Activated B cell treated with CpG ODN at 0.5 μM for 24 hours (primary cell): ENCODE measurements around the gene STRBP. TPM values are rescaled to one million over a fixed set of nuclear protein-coding genes. Genes with fewer than 3 reads are reported as not detected.

ENCODE experiments used
- ATAC-seq: fragments of 200-7000 bp; cut with Tn5 transposase; one replicate; pipeline ENCODE4 v1.10.0; 2021; ENCODE audit warnings: low read depth, mild to moderate bottlenecking, moderate library complexity
- CTCF ChIA-PET: fragments of 350-600 bp; sonication (Branson Sonifier 250); formaldehyde crosslinking; loops from one replicate; lab custom pipeline; 2021; ENCODE audit warnings: antibody characterized with exemption; lab: Charles Lee
- POLR2A ChIA-PET: fragments of 350-600 bp; sonication (Branson Sonifier 250); formaldehyde crosslinking; loops from one replicate; lab custom pipeline; 2021; ENCODE audit warnings: antibody characterized with exemption; lab: Charles Lee
- DNase-seq: peaks from one replicate; pipeline ENCODE4 v3.0.0; 2022
- H3K27ac Mint-ChIP-seq: one replicate; pipeline ENCODE4 v1.8.0; 2020; ENCODE audit warnings: mixed read lengths
- H3K27me3 Mint-ChIP-seq: one replicate; pipeline ENCODE4 v1.8.0; 2021; ENCODE audit warnings: mixed read lengths
- H3K36me3 Mint-ChIP-seq: one replicate; pipeline ENCODE4 v1.8.0; 2021; ENCODE audit warnings: low read depth, mixed read lengths
- H3K4me1 Mint-ChIP-seq: one replicate; pipeline ENCODE4 v1.8.0; 2021; ENCODE audit warnings: mixed read lengths
- H3K4me3 Mint-ChIP-seq: one replicate; pipeline ENCODE4 v1.8.0; 2020; ENCODE audit warnings: mild to moderate bottlenecking, mixed read lengths
- H3K9me3 Mint-ChIP-seq: one replicate; pipeline ENCODE4 v1.8.0; 2020; ENCODE audit warnings: mixed read lengths
- intact Hi-C: fragments of 100-400 bp; cut with micrococcal nuclease; formaldehyde crosslinking; loops from one replicate; pipeline ENCODE4 v1.15.1; 2024
- total RNA-seq: library from RNA; stranded (reverse); gene quantifications from 2 replicates; pipeline ENCODE4 v1.2.3, GENCODE V29; 2022
- TF ChIP-seq, protein P1 (sequence below): fragments of 200-600 bp; IDR thresholded peaks from one replicate; pipeline ENCODE4 v1.8.0; 2022; ENCODE audit warnings: antibody characterized with exemption, mild to moderate bottlenecking

Gene STRBP
- total RNA-seq, 1 donor from 2014 or later, result 127 TPM

DNA sequence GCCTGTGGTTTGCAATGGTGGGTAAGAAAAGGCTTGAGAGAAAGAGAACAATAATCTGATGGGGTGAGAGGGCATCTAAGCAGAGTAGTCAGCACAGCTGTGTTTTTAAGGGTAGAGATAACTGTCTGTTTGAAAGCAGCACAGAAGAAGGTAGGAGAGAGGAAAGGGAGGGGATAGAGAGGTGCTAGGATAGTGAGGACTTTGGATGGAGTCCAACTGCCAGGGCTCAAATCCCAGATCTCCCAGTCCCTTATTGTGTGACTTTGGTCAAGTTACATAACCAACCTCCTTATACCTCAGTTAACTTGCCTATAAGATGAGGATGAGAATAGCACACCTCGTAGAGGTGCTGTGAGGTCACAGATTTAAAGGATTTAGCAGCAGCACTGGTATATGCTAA, 179.3 kb downstream of the STRBP start:
- intact Hi-C loops, result loop anchor here (5.0 kb wide), 1 partner anchor 38 kb away; no protein-coding TSS in a partner anchor
- POLR2A ChIA-PET, result interaction anchor here (0.6 to 1.0 kb wide), 2 partner anchors 11 to 138 kb away, joined by 3 read pairs; no protein-coding TSS in a partner anchor
- peaks cover 71% of the 10 kb centered on the region for H3K36me3 Mint-ChIP-seq
- peak overlapping the region; percentile 56 for H3K27ac Mint-ChIP-seq
- H3K9me3 Mint-ChIP-seq, result no peaks in the 10 kb centered on the region
- no peaks in the 10 kb centered on the region for H3K27me3 Mint-ChIP-seq
- H3K4me3 Mint-ChIP-seq, result no peak overlapping the region
- TF ChIP-seq, protein P1, sequence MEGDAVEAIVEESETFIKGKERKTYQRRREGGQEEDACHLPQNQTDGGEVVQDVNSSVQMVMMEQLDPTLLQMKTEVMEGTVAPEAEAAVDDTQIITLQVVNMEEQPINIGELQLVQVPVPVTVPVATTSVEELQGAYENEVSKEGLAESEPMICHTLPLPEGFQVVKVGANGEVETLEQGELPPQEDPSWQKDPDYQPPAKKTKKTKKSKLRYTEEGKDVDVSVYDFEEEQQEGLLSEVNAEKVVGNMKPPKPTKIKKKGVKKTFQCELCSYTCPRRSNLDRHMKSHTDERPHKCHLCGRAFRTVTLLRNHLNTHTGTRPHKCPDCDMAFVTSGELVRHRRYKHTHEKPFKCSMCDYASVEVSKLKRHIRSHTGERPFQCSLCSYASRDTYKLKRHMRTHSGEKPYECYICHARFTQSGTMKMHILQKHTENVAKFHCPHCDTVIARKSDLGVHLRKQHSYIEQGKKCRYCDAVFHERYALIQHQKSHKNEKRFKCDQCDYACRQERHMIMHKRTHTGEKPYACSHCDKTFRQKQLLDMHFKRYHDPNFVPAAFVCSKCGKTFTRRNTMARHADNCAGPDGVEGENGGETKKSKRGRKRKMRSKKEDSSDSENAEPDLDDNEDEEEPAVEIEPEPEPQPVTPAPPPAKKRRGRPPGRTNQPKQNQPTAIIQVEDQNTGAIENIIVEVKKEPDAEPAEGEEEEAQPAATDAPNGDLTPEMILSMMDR, result no peak
- peaks cover 66% of the 10 kb centered on the region for H3K4me1 Mint-ChIP-seq
- ATAC-seq (no peak), DNase-seq (no peak)
- CTCF ChIA-PET, result interaction anchor here (6.7 kb wide), 1 partner anchor 260 kb away, joined by 51 read pairs; no protein-coding TSS in a partner anchor

- ChIA-PET CTCF (interaction anchor here (1.0 kb wide), 1 partner anchor 262 kb away, joined by 4 read pairs; no protein-coding TSS in a partner anchor), POLR2A (interaction anchor here (0.7 kb wide), 1 partner anchor 96 kb away, joined by 3 read pairs; no protein-coding TSS in a partner anchor)
- no peak overlapping the region for H3K4me3 Mint-ChIP-seq
- DNase-seq, result no peak
- intact Hi-C loops, result loop anchor here (5.0 kb wide), 1 partner anchor 40 kb away; no protein-coding TSS in a partner anchor
- no peaks in the 10 kb centered on the region for H3K9me3 Mint-ChIP-seq
- H3K4me1 Mint-ChIP-seq, result peaks cover 52% of the 10 kb centered on the region
- H3K27me3 Mint-ChIP-seq, result no peaks in the 10 kb centered on the region
- TF ChIP-seq, protein P1, result no peak
- peaks cover 67% of the 10 kb centered on the region for H3K36me3 Mint-ChIP-seq
- ATAC-seq, result no peak
- no peak overlapping the region for H3K27ac Mint-ChIP-seq
Measured at GRCh38 chr9:123087359-123087888, 181.0 kb downstream of the STRBP start.

GRCh38 chr9:123085916-123086315, 182.5 kb downstream of the STRBP start:
- ChIA-PET CTCF (interaction anchor here (1.1 to 1.2 kb wide), 2 partner anchors 264 to 268 kb away, joined by 3 to 4 read pairs; no protein-coding TSS in a partner anchor), POLR2A (no interaction called here)
- TF ChIP-seq, protein P1, result no peak
- DNase-seq, result no peak
- Mint-ChIP-seq H3K9me3 (no peaks in the 10 kb centered on the region), H3K4me3 (no peak overlapping the region), H3K27me3 (no peaks in the 10 kb centered on the region), H3K36me3 (peaks cover 68% of the 10 kb centered on the region), H3K4me1 (peaks cover 47% of the 10 kb centered on the region), H3K27ac (no peak overlapping the region)
- intact Hi-C loops, result loop anchor here (5.0 kb wide), 1 partner anchor 41 kb away; no protein-coding TSS in a partner anchor
- ATAC-seq, result no peak

- POLR2A ChIA-PET, result interaction anchor here (0.9 kb wide), 1 partner anchor 265 kb away, joined by 3 read pairs; no protein-coding TSS in a partner anchor
- intact Hi-C loops, result no loop called here
- ATAC-seq (no peak), DNase-seq (no peak)
- H3K9me3 Mint-ChIP-seq, result no peaks in the 10 kb centered on the region
- CTCF ChIA-PET, result interaction anchor here (1.2 to 5.8 kb wide), 5 partner anchors 8 to 270 kb away, joined by 3 to 118 read pairs (median 8); no protein-coding TSS in a partner anchor
- H3K36me3 Mint-ChIP-seq, result peaks cover 68% of the 10 kb centered on the region
- H3K27ac Mint-ChIP-seq, result no peak overlapping the region
- H3K27me3 Mint-ChIP-seq, result no peaks in the 10 kb centered on the region
- TF ChIP-seq, protein P1, result no peak
- no peak overlapping the region for H3K4me3 Mint-ChIP-seq
- H3K4me1 Mint-ChIP-seq, result peaks cover 30% of the 10 kb centered on the region
Measured at GRCh38 chr9:123084256-123084655, 184.1 kb downstream of the STRBP start.

DNA sequence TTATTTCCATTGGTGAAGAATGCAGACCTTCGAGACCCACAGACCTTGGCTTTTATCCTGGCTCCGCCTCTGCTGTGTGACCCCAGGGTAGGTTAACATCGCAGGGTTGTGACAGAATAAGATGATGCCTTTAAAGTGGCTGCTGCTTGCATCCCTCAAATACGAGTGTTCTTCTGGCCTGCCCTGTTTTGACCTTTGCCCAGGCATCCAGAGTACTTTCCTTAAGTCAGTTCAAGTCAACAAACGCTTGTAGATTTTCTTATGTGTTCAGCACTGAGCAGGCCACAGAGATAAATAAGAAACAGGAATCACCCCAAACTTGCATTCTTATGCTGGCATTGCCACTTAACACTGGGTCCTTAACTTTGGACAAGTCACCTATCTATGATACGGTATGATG, 184.7 kb downstream of the STRBP start:
- ChIA-PET CTCF (interaction anchor here (1.4 to 5.8 kb wide), 4 partner anchors 9 to 270 kb away, joined by 4 to 118 read pairs (median 12); no protein-coding TSS in a partner anchor), POLR2A (interaction anchor here (0.9 kb wide), 1 partner anchor 266 kb away, joined by 3 read pairs; no protein-coding TSS in a partner anchor)
- Mint-ChIP-seq H3K9me3 (no peaks in the 10 kb centered on the region), H3K36me3 (peaks cover 74% of the 10 kb centered on the region), H3K4me3 (no peak overlapping the region), H3K27ac (no peak overlapping the region), H3K27me3 (no peaks in the 10 kb centered on the region), H3K4me1 (peaks cover 24% of the 10 kb centered on the region)
- no peak for DNase-seq
- intact Hi-C loops, result no loop called here
- ATAC-seq, result no peak
- TF ChIP-seq, protein P1, result no peak
